ENCODE measurements around the gene CAPN14. TPM values are rescaled to one million over a fixed set of nuclear protein-coding genes. Genes with fewer than 3 reads are reported as not detected.

CAPN14 gene
- total and polyA plus RNA-seq, 2 of the 4 experiments (the other 2 are of a cell fraction) = under 0.01 to 0.09 TPM

- no peak overlapping the region for H4K8ac ChIP-seq (ENCODE audit: low read depth in 2 of 2, low read length in 2 of 2)
- H2BK120ac ChIP-seq (ENCODE audit: low read depth, low read length) = no peak overlapping the region
- H3K27ac ChIP-seq (ENCODE audit: insufficient read depth, low read length) = no peak overlapping the region
- H2AFZ ChIP-seq (replicated peaks; ENCODE audit: low read length, poor library complexity) = no peak overlapping the region
- H3K36me3 ChIP-seq (ENCODE audit: control insufficient read depth, insufficient read depth, low read length) = no peaks in the 10 kb centered on the region
- H3K18ac ChIP-seq (ENCODE audit: low read depth, low read length) = no peak overlapping the region
- no peak overlapping the region for H3K4me2 ChIP-seq (ENCODE audit: low read depth, low read length)
- in situ Hi-C loops (cut with MboI; ENCODE audit: low sequenced_read_pairs) (no loop called here), intact Hi-C loops (cut with micrococcal nuclease) (no loop called here), dilution Hi-C loops (cut with HindIII; ENCODE audit: low sequenced_read_pairs, unreplicated experiment) (no loop called here)
- no CpG with 5 or more reads among the region's 2 CpGs for WGBS, 2 experiments (ENCODE audit: extremely low coverage in 2 of 2, insufficient read length in 1 of 2)
- no peak overlapping the region for H3K9ac ChIP-seq (ENCODE audit: low read depth, low read length)
- H2AK5ac ChIP-seq (ENCODE audit: low read depth, low read length) = no peak overlapping the region
- no peak overlapping the region for H3K56ac ChIP-seq (ENCODE audit: extremely low read depth, insufficient read depth, low read length)
- ATAC-seq (ENCODE audit: low read depth) (no peak), DNase-seq (no peak)
- no peak overlapping the region for H4K5ac ChIP-seq (ENCODE audit: low read depth, low read length)
- H3K9me1 ChIP-seq (ENCODE audit: insufficient read depth, low read length) = no peaks in the 10 kb centered on the region
- TF ChIP-seq BHLHE40 (IDR thresholded peaks at IDR 0.05; ENCODE audit: low read depth, low read length) (no peak), USF2 (IDR thresholded peaks at IDR 0.05; ENCODE audit: low read depth, low read length) (no peak), NFE2L2 (IDR thresholded peaks at IDR 0.05; ENCODE audit: low read depth, low read length) (no peak), RAD21 (IDR thresholded peaks at IDR 0.05; ENCODE audit: low read length) (no peak), RFX5 (IDR thresholded peaks at IDR 0.05; ENCODE audit: low read depth, low read length) (no peak), POLR2A (IDR thresholded peaks at IDR 0.05; ENCODE audit: low read depth, low read length) (no peak), MXI1 (IDR thresholded peaks at IDR 0.05; ENCODE audit: borderline replicate concordance, low read depth, low read length) (no peak), CTCF (conservative IDR thresholded peaks at IDR 0.05; ENCODE audit: low read depth, low read length) (no peak), RCOR1 (IDR thresholded peaks at IDR 0.05; ENCODE audit: insufficient replicate concordance, low read length) (no peak), MAZ (IDR thresholded peaks at IDR 0.05; ENCODE audit: borderline replicate concordance, low read depth, low read length) (no peak), FOS (IDR thresholded peaks at IDR 0.05; ENCODE audit: low read depth, low read length) (no peak), CEBPB (IDR thresholded peaks at IDR 0.05; ENCODE audit: low read depth, low read length) (no peak), MAFK (IDR thresholded peaks at IDR 0.05; ENCODE audit: low read depth, low read length) (no peak), SMC3 (IDR thresholded peaks at IDR 0.05; ENCODE audit: low read depth, low read length) (no peak), ELK1 (IDR thresholded peaks at IDR 0.05; ENCODE audit: borderline replicate concordance, low read depth, low read length) (no peak)
- no peak overlapping the region for H3K23ac ChIP-seq (ENCODE audit: low read depth, low read length)
- CTCF ChIA-PET = no interaction called here
- no peak overlapping the region for H3K4ac ChIP-seq (ENCODE audit: low read depth, low read length)
- no peaks in the 10 kb centered on the region for H3K9me3 ChIP-seq (ENCODE audit: control insufficient read depth, insufficient read depth, low read length)
- POLR2A ChIA-PET (ENCODE audit: unreplicated experiment) = no interaction called here
- BruUV-seq (replicated peaks) = no TSS peak
- H3K14ac ChIP-seq (replicated peaks; ENCODE audit: low read depth, low read length) = no peak overlapping the region
- no peak overlapping the region for H3K4me3 ChIP-seq (ENCODE audit: insufficient read depth, low read depth, low read length)
- no peak overlapping the region for H2BK5ac ChIP-seq (ENCODE audit: low read depth, low read length, poor library complexity, severe bottlenecking)
- H3K79me1 ChIP-seq (ENCODE audit: low read depth in 1 of 2, low read length in 2 of 2) = no peaks in the 10 kb centered on the region
- H2BK15ac ChIP-seq (ENCODE audit: low read depth, low read length) = no peak overlapping the region
- peaks cover 2% of the 10 kb centered on the region for H3K27me3 ChIP-seq (ENCODE audit: control insufficient read depth, insufficient read depth, low read length)
- no peak overlapping the region for H2AK9ac ChIP-seq (replicated peaks; ENCODE audit: low read depth, low read length, poor library complexity)
- H4K91ac ChIP-seq (ENCODE audit: insufficient read depth, low read depth, low read length) = no peak overlapping the region
- H2BK20ac ChIP-seq (ENCODE audit: low read depth, low read length) = no peak overlapping the region
- H4K20me1 ChIP-seq (ENCODE audit: insufficient read depth, low read length) = no peaks in the 10 kb centered on the region
- no peaks in the 10 kb centered on the region for H3K4me1 ChIP-seq (ENCODE audit: control insufficient read depth, insufficient read depth, low read length)
Measured at GRCh38 chr2:31207790-31208189, 9.5 kb downstream of the CAPN14 start.
